ENCODE results near the gene GALNT13.

The GALNT13 gene

GRCh38 chr2:153946036-153946435 is 74.3 kb downstream of the GALNT13 start:
- no peak for DNase-seq

GRCh38 chr2:153953761-153954160 is 82.0 kb downstream of the GALNT13 start:
- no peak for DNase-seq

GRCh38 chr2:153963256-153963655 is 91.5 kb downstream of the GALNT13 start:
- DNase-seq: no peak

GRCh38 chr2:153967248-153967973 is 95.7 kb downstream of the GALNT13 start:
- DNase-seq: no peak

- no peak for DNase-seq
Observed at GRCh38 chr2:153971250-153971649, 99.5 kb downstream of the GALNT13 start.

GRCh38 chr2:153971855-153972254 is 100.1 kb downstream of the GALNT13 start:
- no peak for DNase-seq

GRCh38 chr2:153972412-153972811 is 100.7 kb downstream of the GALNT13 start:
- no peak for DNase-seq

- DNase-seq: no peak
Observed at GRCh38 chr2:153986488-153987229, 114.9 kb downstream of the GALNT13 start.

GRCh38 chr2:153990771-153991170 is 119.0 kb downstream of the GALNT13 start:
- no peak for DNase-seq

GRCh38 chr2:154013514-154013913 is 141.8 kb downstream of the GALNT13 start:
- DNase-seq: no peak

GRCh38 chr2:154015233-154015632 is 143.5 kb downstream of the GALNT13 start:
- no peak for DNase-seq

- no peak for DNase-seq
Observed at GRCh38 chr2:154029504-154029903, 157.8 kb downstream of the GALNT13 start.

GRCh38 chr2:154032220-154032619 is 160.5 kb downstream of the GALNT13 start:
- DNase-seq: no peak

GRCh38 chr2:154046493-154046892 is 174.8 kb downstream of the GALNT13 start:
- no peak for DNase-seq

GRCh38 chr2:154048905-154049304 is 177.2 kb downstream of the GALNT13 start:
- no peak for DNase-seq

- DNase-seq: no peak
Observed at GRCh38 chr2:154049561-154049960, 177.8 kb downstream of the GALNT13 start.

GRCh38 chr2:154067124-154067523 is 195.4 kb downstream of the GALNT13 start:
- DNase-seq: no peak

GRCh38 chr2:154078926-154079325 is 207.2 kb downstream of the GALNT13 start:
- no peak for DNase-seq

- DNase-seq: no peak
Observed at GRCh38 chr2:154092571-154092970, 220.8 kb downstream of the GALNT13 start.

- DNase-seq: no peak
Observed at GRCh38 chr2:154093856-154094255, 222.1 kb downstream of the GALNT13 start.

GRCh38 chr2:154097833-154098398 is 226.2 kb downstream of the GALNT13 start:
- no peak for DNase-seq

GRCh38 chr2:154120706-154121105 is 249.0 kb downstream of the GALNT13 start:
- DNase-seq: no peak

- no peak for DNase-seq
Observed at GRCh38 chr2:154125891-154126290, 254.2 kb downstream of the GALNT13 start.

GRCh38 chr2:154130821-154131220 is 259.1 kb downstream of the GALNT13 start:
- no peak for DNase-seq
